ENCODE results near the gene CD33. TPM values are rescaled to one million over a fixed set of nuclear protein-coding genes. Genes with fewer than 3 reads are reported as not detected.
A peak's percentile ranks its signal among the peaks of the same experiment; 100 is the strongest.
"Not testable (repeated sequence)": the region's sequence is repeated elsewhere in the genome, so short reads cannot be mapped to it uniquely, and the experiment has no call there.

CD33 gene
- total and polyA plus RNA-seq, 4 donors, result 2.9 to 3.9 (median 2.9) TPM

- Histone ChIP-seq H3K9me3 (ENCODE audit: control insufficient read depth, insufficient read depth, low read length) (no peaks in the 10 kb centered on the region), H3K27ac (ENCODE audit: low read depth, low read length) (no peak overlapping the region), H3K36me3 (ENCODE audit: control insufficient read depth, insufficient read depth, low read length) (no peaks in the 10 kb centered on the region), H3K27me3 (ENCODE audit: control insufficient read depth, insufficient read depth, low read length) (no peaks in the 10 kb centered on the region), H3K4me3 (ENCODE audit: low read depth, low read length) (no peak overlapping the region), H3K4me1 (ENCODE audit: control insufficient read depth, insufficient read depth, low read length) (no peaks in the 10 kb centered on the region)
- no CpG with 5 or more reads among the region's 6 CpGs for WGBS (ENCODE audit: insufficient coverage)
- DNase-seq (ENCODE audit: low read depth in 4 of 6, low spot score in 6 of 6), result no peak
These were observed 20.6 kb upstream of the CD33 start for GRCh38 chr19:51204321-51204720.

DNA sequence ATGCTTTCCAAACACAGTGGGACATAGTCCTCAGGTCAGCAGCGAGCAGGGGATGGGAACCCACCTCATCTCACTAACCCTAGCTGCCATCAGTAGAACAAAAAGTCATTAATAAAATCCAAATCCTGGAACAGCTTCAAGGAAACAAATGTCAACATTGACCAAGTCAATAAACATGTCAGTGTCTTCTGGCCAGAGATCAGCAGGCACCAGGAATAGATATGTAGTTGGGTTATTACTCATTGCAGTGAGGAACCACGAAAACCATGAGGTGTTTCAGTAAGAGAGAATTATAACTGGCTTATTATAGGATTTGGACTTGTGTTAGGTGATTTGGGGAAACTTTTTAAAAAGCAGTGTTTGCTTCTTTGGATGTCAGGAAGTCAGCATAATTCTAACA is 17.1 kb upstream of the CD33 start:
- Histone ChIP-seq H3K4me3 (ENCODE audit: low read depth, low read length) (no peak overlapping the region), H3K36me3 (ENCODE audit: control insufficient read depth, insufficient read depth, low read length) (no peaks in the 10 kb centered on the region), H3K27me3 (ENCODE audit: control insufficient read depth, insufficient read depth, low read length) (no peaks in the 10 kb centered on the region), H3K4me1 (ENCODE audit: control insufficient read depth, insufficient read depth, low read length) (no peaks in the 10 kb centered on the region), H3K27ac (ENCODE audit: low read depth, low read length) (no peak overlapping the region), H3K9me3 (ENCODE audit: control insufficient read depth, insufficient read depth, low read length) (no peaks in the 10 kb centered on the region)
- DNase-seq (ENCODE audit: low read depth in 4 of 6, low spot score in 6 of 6), result no peak
- 67% methylated on average over 2 of the region's 2 CpGs for WGBS (ENCODE audit: insufficient coverage)

- 90% methylated on average over 3 of the region's 6 CpGs for WGBS (ENCODE audit: insufficient coverage)
- Histone ChIP-seq H3K4me3 (ENCODE audit: low read depth, low read length) (no peak overlapping the region), H3K27ac (ENCODE audit: low read depth, low read length) (no peak overlapping the region), H3K36me3 (ENCODE audit: control insufficient read depth, insufficient read depth, low read length) (no peaks in the 10 kb centered on the region), H3K9me3 (ENCODE audit: control insufficient read depth, insufficient read depth, low read length) (no peaks in the 10 kb centered on the region), H3K4me1 (ENCODE audit: control insufficient read depth, insufficient read depth, low read length) (no peaks in the 10 kb centered on the region), H3K27me3 (ENCODE audit: control insufficient read depth, insufficient read depth, low read length) (no peaks in the 10 kb centered on the region)
- peak in 1 of 6 donors; percentile 29 for DNase-seq (ENCODE audit: low read depth in 4 of 6, low spot score in 6 of 6)
These were observed 14.6 kb upstream of the CD33 start for GRCh38 chr19:51210191-51210784.

DNA sequence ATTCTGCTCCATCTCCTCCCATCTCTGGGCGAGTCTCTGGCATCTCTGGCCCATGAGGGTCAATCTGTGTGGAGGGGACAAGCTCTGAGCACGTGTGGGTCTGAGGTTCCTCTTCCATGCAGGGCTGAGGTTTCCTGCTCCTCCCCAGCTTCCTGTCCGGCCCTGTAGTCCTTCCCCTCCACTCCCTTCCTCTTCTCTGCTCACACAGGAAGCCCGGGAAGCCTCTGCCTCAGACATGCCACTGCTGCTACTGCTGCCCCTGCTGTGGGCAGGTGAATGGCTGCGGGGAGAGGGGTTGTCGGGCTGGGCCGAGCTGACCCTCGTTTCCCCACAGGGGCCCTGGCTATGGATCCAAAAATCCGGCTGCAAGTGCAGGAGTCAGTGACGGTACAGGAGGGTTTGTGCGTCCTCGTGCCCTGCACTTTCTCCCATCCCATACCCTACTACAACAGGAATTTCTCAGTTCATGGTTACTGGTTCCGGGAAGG is 14.0 kb upstream of the CD33 start:
- not testable (repeated sequence) for H3K27me3 ChIP-seq (ENCODE audit: control insufficient read depth, insufficient read depth, low read length); H3K9me3 ChIP-seq (ENCODE audit: control insufficient read depth, insufficient read depth, low read length); H3K4me1 ChIP-seq (ENCODE audit: control insufficient read depth, insufficient read depth, low read length); H3K36me3 ChIP-seq (ENCODE audit: control insufficient read depth, insufficient read depth, low read length); H3K27ac ChIP-seq (ENCODE audit: low read depth, low read length); H3K4me3 ChIP-seq (ENCODE audit: low read depth, low read length); DNase-seq (ENCODE audit: low read depth in 4 of 6, low spot score in 6 of 6)
- 59% methylated on average over 11 of the region's 13 CpGs for WGBS (ENCODE audit: insufficient coverage)

DNA sequence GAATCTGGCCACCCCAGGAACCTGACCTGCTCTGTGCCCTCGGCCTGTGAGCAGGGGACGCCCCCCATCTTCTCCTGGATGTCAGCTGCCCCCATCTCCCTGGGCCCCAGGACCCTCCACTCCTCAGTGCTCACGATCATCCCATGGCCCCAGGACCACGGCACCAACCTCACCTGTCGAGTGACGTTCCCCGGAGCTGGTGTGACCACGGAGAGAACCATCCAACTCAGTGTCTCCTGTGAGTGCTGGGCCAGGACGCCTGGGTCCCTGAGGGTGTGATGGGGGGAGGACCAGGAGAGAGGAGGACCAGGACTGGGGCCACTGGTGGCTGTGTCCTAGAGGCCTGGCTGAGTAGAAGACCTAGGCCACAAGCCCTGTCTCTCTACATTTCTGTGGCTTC is 13.0 kb upstream of the CD33 start:
- Histone ChIP-seq H3K27ac (ENCODE audit: low read depth, low read length) (no peak overlapping the region), H3K27me3 (ENCODE audit: control insufficient read depth, insufficient read depth, low read length) (no peaks in the 10 kb centered on the region), H3K36me3 (ENCODE audit: control insufficient read depth, insufficient read depth, low read length) (no peaks in the 10 kb centered on the region), H3K9me3 (ENCODE audit: control insufficient read depth, insufficient read depth, low read length) (no peaks in the 10 kb centered on the region), H3K4me3 (ENCODE audit: low read depth, low read length) (no peak overlapping the region), H3K4me1 (ENCODE audit: control insufficient read depth, insufficient read depth, low read length) (no peaks in the 10 kb centered on the region)
- WGBS (ENCODE audit: insufficient coverage), result 88% methylated on average over 8 of the region's 9 CpGs
- no peak for DNase-seq (ENCODE audit: low read depth in 4 of 6, low spot score in 6 of 6)

- no peak for DNase-seq (ENCODE audit: low read depth in 4 of 6, low spot score in 6 of 6)
- H3K27me3 ChIP-seq (ENCODE audit: control insufficient read depth, insufficient read depth, low read length), result no peaks in the 10 kb centered on the region
- no CpG with 5 or more reads among the region's 1 CpG for WGBS (ENCODE audit: insufficient coverage)
- no peak overlapping the region for H3K4me3 ChIP-seq (ENCODE audit: low read depth, low read length)
- no peaks in the 10 kb centered on the region for H3K9me3 ChIP-seq (ENCODE audit: control insufficient read depth, insufficient read depth, low read length)
- no peaks in the 10 kb centered on the region for H3K4me1 ChIP-seq (ENCODE audit: control insufficient read depth, insufficient read depth, low read length)
- no peaks in the 10 kb centered on the region for H3K36me3 ChIP-seq (ENCODE audit: control insufficient read depth, insufficient read depth, low read length)
- H3K27ac ChIP-seq (ENCODE audit: low read depth, low read length), result no peak overlapping the region
These were observed 5.6 kb upstream of the CD33 start for GRCh38 chr19:51219307-51219706.

- no peaks in the 10 kb centered on the region for H3K9me3 ChIP-seq (ENCODE audit: control insufficient read depth, insufficient read depth, low read length)
- no peaks in the 10 kb centered on the region for H3K4me1 ChIP-seq (ENCODE audit: control insufficient read depth, insufficient read depth, low read length)
- peaks cover 2% of the 10 kb centered on the region for H3K27me3 ChIP-seq (ENCODE audit: control insufficient read depth, insufficient read depth, low read length)
- 80% methylated on average over 1 of the region's 1 CpG for WGBS (ENCODE audit: insufficient coverage)
- H3K4me3 ChIP-seq (ENCODE audit: low read depth, low read length), result no peak overlapping the region
- no peak overlapping the region for H3K27ac ChIP-seq (ENCODE audit: low read depth, low read length)
- H3K36me3 ChIP-seq (ENCODE audit: control insufficient read depth, insufficient read depth, low read length), result no peaks in the 10 kb centered on the region
- DNase-seq (ENCODE audit: low read depth in 4 of 6, low spot score in 6 of 6), result peak in 1 of 6 donors; percentile 13
These were observed 4.9 kb upstream of the CD33 start for GRCh38 chr19:51219971-51220370.

DNA sequence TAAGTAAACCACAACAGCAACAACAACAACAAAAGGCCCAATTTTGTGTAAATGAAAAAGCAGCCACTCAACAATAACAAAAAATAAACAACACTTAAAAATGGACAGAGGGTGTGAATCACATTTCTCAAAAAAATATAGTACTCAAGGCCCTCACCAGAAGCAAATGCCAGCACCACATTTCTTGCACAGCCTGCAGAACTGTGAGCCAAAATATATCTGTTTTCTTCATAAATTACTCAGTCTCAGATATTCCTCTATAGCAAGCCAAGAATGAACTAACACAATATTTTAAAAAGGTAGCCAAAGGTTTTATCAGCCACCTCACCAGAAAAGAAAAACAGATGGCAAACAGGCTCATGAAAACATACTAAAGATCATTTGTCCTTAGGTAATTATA is 3.9 kb upstream of the CD33 start:
- Histone ChIP-seq H3K27me3 (ENCODE audit: control insufficient read depth, insufficient read depth, low read length) (peaks cover 2% of the 10 kb centered on the region), H3K27ac (ENCODE audit: low read depth, low read length) (no peak overlapping the region), H3K4me1 (ENCODE audit: control insufficient read depth, insufficient read depth, low read length) (no peaks in the 10 kb centered on the region), H3K9me3 (ENCODE audit: control insufficient read depth, insufficient read depth, low read length) (no peaks in the 10 kb centered on the region), H3K4me3 (ENCODE audit: low read depth, low read length) (no peak overlapping the region), H3K36me3 (ENCODE audit: control insufficient read depth, insufficient read depth, low read length) (no peaks in the 10 kb centered on the region)
- peak in 1 of 6 donors; percentile 45 for DNase-seq (ENCODE audit: low read depth in 4 of 6, low spot score in 6 of 6)

- Histone ChIP-seq H3K4me1 (ENCODE audit: control insufficient read depth, insufficient read depth, low read length) (no peaks in the 10 kb centered on the region), H3K27ac (ENCODE audit: low read depth, low read length) (no peak overlapping the region), H3K27me3 (ENCODE audit: control insufficient read depth, insufficient read depth, low read length) (peaks cover 2% of the 10 kb centered on the region), H3K4me3 (ENCODE audit: low read depth, low read length) (no peak overlapping the region), H3K9me3 (ENCODE audit: control insufficient read depth, insufficient read depth, low read length) (no peaks in the 10 kb centered on the region), H3K36me3 (ENCODE audit: control insufficient read depth, insufficient read depth, low read length) (no peaks in the 10 kb centered on the region)
- WGBS (ENCODE audit: insufficient coverage), result no CpG with 5 or more reads among the region's 3 CpGs
- DNase-seq (ENCODE audit: low read depth in 4 of 6, low spot score in 6 of 6), result no peak
These were observed 678 bp upstream of the CD33 start for GRCh38 chr19:51224163-51224641.

GRCh38 chr19:51226067-51226466 is 1.2 kb downstream of the CD33 start:
- no peak for DNase-seq (ENCODE audit: low read depth in 4 of 6, low spot score in 6 of 6)
- Histone ChIP-seq H3K4me3 (ENCODE audit: low read depth, low read length) (no peak overlapping the region), H3K36me3 (ENCODE audit: control insufficient read depth, insufficient read depth, low read length) (no peaks in the 10 kb centered on the region), H3K9me3 (ENCODE audit: control insufficient read depth, insufficient read depth, low read length) (no peaks in the 10 kb centered on the region), H3K27ac (ENCODE audit: low read depth, low read length) (no peak overlapping the region), H3K27me3 (ENCODE audit: control insufficient read depth, insufficient read depth, low read length) (peaks cover 2% of the 10 kb centered on the region), H3K4me1 (ENCODE audit: control insufficient read depth, insufficient read depth, low read length) (no peaks in the 10 kb centered on the region)
- WGBS (ENCODE audit: insufficient coverage), result 84% methylated on average over 2 of the region's 3 CpGs

Measured in spinal cord (tissue), 10 donors.